ENCODE data around the gene MCMBP.
"Not testable (repeated sequence)": the region's sequence is repeated elsewhere in the genome, so short reads cannot be mapped to it uniquely, and the experiment has no call there.

The MCMBP gene

GRCh38 chr10:119893074-119893473 is 20.4 kb upstream of the MCMBP start:
- Histone ChIP-seq H3K4me3 (ENCODE audit: low read depth, low read length) (peak overlapping the region; percentile 95), H3K27ac (peak overlapping the region; percentile 59), H3K36me3 (replicated peaks) (peaks cover 11% of the 10 kb centered on the region), H3K27me3 (replicated peaks) (no peaks in the 10 kb centered on the region)
- no peak for DNase-seq
- in situ Hi-C loops (cut with HindIII; ENCODE audit: low pct_ligation_motif_present, low sequenced_read_pairs) = no loop called here
- TF ChIP-seq CTCF (IDR thresholded peaks at IDR 0.05; ENCODE audit: low read depth, low read length, missing control alignments) = no peak

- peaks cover 11% of the 10 kb centered on the region for H3K36me3 ChIP-seq (replicated peaks)
- H3K27ac ChIP-seq = peak within 1 kb of the TSS; percentile 59
- TF ChIP-seq CTCF (IDR thresholded peaks at IDR 0.05; ENCODE audit: low read depth, low read length, missing control alignments) = peak; percentile 13
- peak; percentile 96 for DNase-seq
- in situ Hi-C loops (cut with HindIII; ENCODE audit: low pct_ligation_motif_present, low sequenced_read_pairs) = no loop called here
- no peaks in the 10 kb centered on the region for H3K27me3 ChIP-seq (replicated peaks)
- H3K4me3 ChIP-seq (ENCODE audit: low read depth, low read length) = peak within 1 kb of the TSS; percentile 95
These were observed 19.8 kb upstream of the MCMBP start, which contains the start of gene SEC23IP for GRCh38 chr10:119892188-119893065. TSS of gene SEC23IP (plus strand) at chr10:119892730. CDS start at chr10:119892783, 53 bp downstream.

- peaks cover 11% of the 10 kb centered on the region for H3K36me3 ChIP-seq (replicated peaks)
- DNase-seq; H3K27me3 ChIP-seq (replicated peaks); in situ Hi-C loops (cut with HindIII; ENCODE audit: low pct_ligation_motif_present, low sequenced_read_pairs): not testable (repeated sequence)
- peak overlapping the region; percentile 59 for H3K27ac ChIP-seq
- peak overlapping the region; percentile 95 for H3K4me3 ChIP-seq (ENCODE audit: low read depth, low read length)
These were observed 19.2 kb upstream of the MCMBP start for GRCh38 chr10:119891849-119892187.

- H3K27me3 ChIP-seq (replicated peaks) = not testable (repeated sequence)
These were observed 17.7 kb upstream of the MCMBP start for GRCh38 chr10:119890307-119890706.

GRCh38 chr10:119889201-119889600 is 16.6 kb upstream of the MCMBP start:
- H3K27ac ChIP-seq; H3K4me3 ChIP-seq (ENCODE audit: low read depth, low read length); DNase-seq; H3K36me3 ChIP-seq (replicated peaks); in situ Hi-C loops (cut with HindIII; ENCODE audit: low pct_ligation_motif_present, low sequenced_read_pairs); H3K27me3 ChIP-seq (replicated peaks): not testable (repeated sequence)

More at GRCh38 chr10:119890307-119890706, 17.7 kb upstream of the MCMBP start:
- in situ Hi-C loops (cut with HindIII; ENCODE audit: low pct_ligation_motif_present, low sequenced_read_pairs); DNase-seq; H3K36me3 ChIP-seq (replicated peaks); H3K4me3 ChIP-seq (ENCODE audit: low read depth, low read length); H3K27ac ChIP-seq: not testable (repeated sequence)

- in situ Hi-C loops (cut with HindIII; ENCODE audit: low pct_ligation_motif_present, low sequenced_read_pairs); H3K27me3 ChIP-seq (replicated peaks); H3K4me3 ChIP-seq (ENCODE audit: low read depth, low read length); H3K27ac ChIP-seq; DNase-seq; H3K36me3 ChIP-seq (replicated peaks): not testable (repeated sequence)
These were observed 16.1 kb upstream of the MCMBP start for GRCh38 chr10:119888715-119889114.

GRCh38 chr10:119886070-119886469 is 13.4 kb upstream of the MCMBP start:
- DNase-seq; H3K27ac ChIP-seq; in situ Hi-C loops (cut with HindIII; ENCODE audit: low pct_ligation_motif_present, low sequenced_read_pairs); H3K36me3 ChIP-seq (replicated peaks); H3K27me3 ChIP-seq (replicated peaks); H3K4me3 ChIP-seq (ENCODE audit: low read depth, low read length): not testable (repeated sequence)

- H3K27me3 ChIP-seq (replicated peaks); in situ Hi-C loops (cut with HindIII; ENCODE audit: low pct_ligation_motif_present, low sequenced_read_pairs); H3K27ac ChIP-seq; DNase-seq; H3K36me3 ChIP-seq (replicated peaks); H3K4me3 ChIP-seq (ENCODE audit: low read depth, low read length): not testable (repeated sequence)
These were observed 11.4 kb upstream of the MCMBP start for GRCh38 chr10:119883901-119884611.
